Astrocyte of the cerebellum (primary cell): ENCODE measurements around the gene PRICKLE1.

Source experiments
- DNase-seq: peaks from one replicate; pipeline ENCODE4 v3.0.0-alpha.2; 2011; ENCODE audit warnings: low read depth
- H3K4me3 ChIP-seq: 2 replicates; pipeline ENCODE4 v1.5.1; 2011; ENCODE audit warnings: mild to moderate bottlenecking, low read depth, low read length, moderate library complexity
- CTCF ChIP-seq: IDR thresholded peaks from 2 replicates; pipeline ENCODE4 v1.5.1; 2012; ENCODE audit warnings: low read length, low read depth, moderate library complexity, mild to moderate bottlenecking; ENCODE audit errors: missing control alignments
- in situ Hi-C: cut with HindIII; loops from 2 replicates; pipeline ENCODE4 v1.10.0; 2017; ENCODE audit warnings: low sequenced_read_pairs

PRICKLE1 gene

GRCh38 chr12:42603246-42603990 lies 13.9 kb upstream of the PRICKLE1 start:
- no peak for DNase-seq
- TF ChIP-seq CTCF: no peak
- in situ Hi-C loops: no loop called here
- no peak overlapping the region for H3K4me3 ChIP-seq

- no peak overlapping the region for H3K4me3 ChIP-seq
- DNase-seq: no peak
- in situ Hi-C loops: loop anchor here (5.0 kb wide), 1 partner anchor 33 kb away; no protein-coding TSS in a partner anchor
- no peak for TF ChIP-seq CTCF
These were observed 4.3 kb upstream of the PRICKLE1 start for GRCh38 chr12:42593874-42594273.

GRCh38 chr12:42590330-42590934 lies 886 bp upstream of the PRICKLE1 start:
- in situ Hi-C loops: loop anchor here (5.0 kb wide), 1 partner anchor 37 kb away; no protein-coding TSS in a partner anchor
- DNase-seq: no peak
- peak overlapping the region; percentile 98 for H3K4me3 ChIP-seq
- TF ChIP-seq CTCF: no peak

GRCh38 chr12:42588524-42589464 lies 752 bp downstream of the PRICKLE1 start:
- in situ Hi-C loops: no loop called here

GRCh38 chr12:42587601-42588523 lies 1.7 kb downstream of the PRICKLE1 start:
- H3K4me3 ChIP-seq: peak overlapping the region; percentile 98

More at GRCh38 chr12:42588524-42589464, 752 bp downstream of the PRICKLE1 start:
- TF ChIP-seq CTCF: peak; percentile 63
- no peak for DNase-seq
- H3K4me3 ChIP-seq: peak overlapping the region; percentile 98

More at GRCh38 chr12:42587601-42588523, 1.7 kb downstream of the PRICKLE1 start:
- no peak for TF ChIP-seq CTCF
- in situ Hi-C loops: no loop called here
- no peak for DNase-seq
